Neural progenitor cell (in vitro differentiated cells): Measurements from ENCODE around the gene IQSEC1. TPM values are rescaled to one million over a fixed set of nuclear protein-coding genes. Genes with fewer than 3 reads are reported as not detected.

ENCODE experiments used
- DNase-seq: peaks from one replicate; pipeline ENCODE4 v3.0.0-alpha.2; 2016; ENCODE audit warnings: low spot score
- H2AFZ ChIP-seq: fragments of 200-600 bp; sonication (generic); replicated peaks from 2 replicates; pipeline ENCODE4 v1.6.1; 2016; ENCODE audit warnings: antibody characterized with exemption
- H3F3A ChIP-seq: fragments of 200-600 bp; sonication (generic); 2 replicates; pipeline ENCODE4 v1.6.1; 2016; ENCODE audit warnings: antibody characterized with exemption, low read depth
- H3K27ac ChIP-seq: fragments of 200-600 bp; sonication (generic); 2 replicates; pipeline ENCODE4 v1.5.1; 2016; ENCODE audit warnings: mild to moderate bottlenecking
- H3K27me3 ChIP-seq: fragments of 200-600 bp; sonication (generic); 2 replicates; pipeline ENCODE4 v1.6.1; 2016; ENCODE audit warnings: mild to moderate bottlenecking, moderate library complexity
- H3K36me3 ChIP-seq: fragments of 200-600 bp; sonication (generic); 2 replicates; pipeline ENCODE4 v1.5.1; 2016
- H3K4me1 ChIP-seq: fragments of 200-600 bp; sonication (generic); 2 replicates; pipeline ENCODE4 v1.6.1; 2016; ENCODE audit warnings: mixed run types
- H3K4me2 ChIP-seq: fragments of 200-600 bp; sonication (generic); 2 replicates; pipeline ENCODE4 v1.6.1; 2016
- H3K4me3 ChIP-seq: fragments of 200-600 bp; sonication (generic); 2 replicates; pipeline ENCODE4 v1.5.1; 2016
- H3K79me2 ChIP-seq: fragments of 200-600 bp; sonication (generic); 2 replicates; pipeline ENCODE4 v1.6.1; 2016; ENCODE audit warnings: low read depth
- H3K9ac ChIP-seq: fragments of 200-600 bp; sonication (generic); 2 replicates; pipeline ENCODE4 v1.6.1; 2016
- H3K9me3 ChIP-seq: fragments of 200-600 bp; sonication (generic); 2 replicates; pipeline ENCODE4 v1.5.1; 2016; ENCODE audit warnings: low read depth
- H4K20me1 ChIP-seq: fragments of 200-600 bp; sonication (generic); 2 replicates; pipeline ENCODE4 v1.6.1; 2016; ENCODE audit warnings: low read depth
- H3K27ac Mint-ChIP-seq: 3 replicates; pipeline ENCODE4 v1.8.0; 2021; ENCODE audit warnings: mixed read lengths
- H3K27me3 Mint-ChIP-seq: 2 replicates; pipeline ENCODE4 v1.8.0; 2022; ENCODE audit warnings: low read depth, mild to moderate bottlenecking, inconsistent platforms, moderate library complexity, mixed read lengths; ENCODE audit not compliant: insufficient read depth
- H3K36me3 Mint-ChIP-seq: 3 replicates; pipeline ENCODE4 v1.8.0; 2021; ENCODE audit warnings: mixed read lengths
- H3K4me1 Mint-ChIP-seq: 3 replicates; pipeline ENCODE4 v1.8.0; 2021; ENCODE audit warnings: mixed read lengths
- H3K4me3 Mint-ChIP-seq: 3 replicates; pipeline ENCODE4 v1.8.0; 2021; ENCODE audit warnings: mild to moderate bottlenecking, moderate library complexity, mixed read lengths
- H3K9me3 Mint-ChIP-seq: 3 replicates; pipeline ENCODE4 v1.8.0; 2020; ENCODE audit warnings: mixed read lengths
- EZH2 ChIP-seq: fragments of 200-600 bp; sonication (generic); IDR thresholded peaks from 2 replicates; pipeline ENCODE4 v1.6.1; 2017; ENCODE audit warnings: antibody characterized with exemption, mild to moderate bottlenecking, moderate library complexity
- EZH2phosphoT487 ChIP-seq: fragments of 200-600 bp; sonication (generic); IDR thresholded peaks from 2 replicates; pipeline ENCODE4 v1.6.1; 2017; ENCODE audit warnings: antibody characterized with exemption
- total RNA-seq: library from RNA; depleted of rRNA; stranded (reverse); fragments of >200 nt; gene quantifications from 2 replicates; pipeline ENCODE4 v1.2.3, GENCODE V29; 2015; ENCODE audit warnings: low replicate concordance
- TF ChIP-seq, protein P1 (sequence below): fragments of 200-600 bp; sonication (generic); IDR thresholded peaks from 2 replicates; pipeline ENCODE4 v1.5.1; 2017; ENCODE audit warnings: antibody characterized with exemption, mild to moderate bottlenecking

The IQSEC1 gene
- total RNA-seq, 1 donor from 2014 or later = 8.9 TPM

DNA sequence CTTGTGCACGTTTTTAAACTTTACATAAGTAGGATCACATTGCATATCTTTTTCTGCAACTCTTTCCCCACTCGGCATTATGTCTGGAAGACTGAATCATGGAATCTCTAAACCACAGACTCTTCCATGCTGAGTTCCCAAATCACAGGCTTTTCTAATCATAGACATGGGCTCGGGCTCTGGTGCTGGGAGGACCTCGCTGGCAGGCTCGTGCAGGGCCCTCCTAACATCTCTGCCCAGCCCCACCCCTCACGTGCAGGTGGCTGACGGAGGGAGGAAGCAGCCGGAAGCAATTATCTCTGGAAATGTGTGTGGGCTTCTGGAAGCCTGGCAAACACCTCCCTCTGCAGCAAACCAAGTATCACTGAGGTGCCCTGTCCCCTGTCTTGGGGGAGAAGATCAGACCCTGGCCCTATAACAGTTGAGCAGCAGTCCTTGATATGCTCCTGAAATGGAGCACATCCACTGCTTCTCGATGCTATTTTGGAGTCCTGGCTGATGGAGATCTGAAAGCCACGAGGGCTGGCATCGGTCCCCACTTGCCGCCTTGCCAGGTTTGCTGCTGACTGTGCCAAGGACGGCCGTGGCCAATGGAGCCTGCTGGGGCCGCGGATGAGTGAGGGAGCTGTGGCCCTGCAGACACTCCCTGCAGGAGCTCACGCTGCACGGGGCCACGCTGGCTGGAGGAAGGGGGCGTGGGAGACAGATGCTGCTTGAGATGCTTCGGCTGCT lies 4.4 kb upstream of the IQSEC1 start:
- Histone ChIP-seq H2AFZ (no peak overlapping the region), H4K20me1 (no peaks in the 10 kb centered on the region), H3K27ac (no peak overlapping the region), H3K4me2 (no peak overlapping the region), H3K9ac (no peak overlapping the region), H3K36me3 (no peaks in the 10 kb centered on the region), H3K27me3 (peaks cover 52% of the 10 kb centered on the region), H3K4me3 (no peak overlapping the region), H3K4me1 (peaks cover 26% of the 10 kb centered on the region), H3F3A (peaks cover 5% of the 10 kb centered on the region), H3K79me2 (no peaks in the 10 kb centered on the region), H3K9me3 (no peaks in the 10 kb centered on the region)
- peak overlapping the region; percentile 14 for H3K27ac Mint-ChIP-seq
- DNase-seq = no peak
- no peak overlapping the region for H3K4me3 Mint-ChIP-seq
- peaks cover 61% of the 10 kb centered on the region for H3K4me1 Mint-ChIP-seq
- no peak for TF ChIP-seq EZH2phosphoT487
- TF ChIP-seq EZH2 = no peak
- TF ChIP-seq, protein P1, sequence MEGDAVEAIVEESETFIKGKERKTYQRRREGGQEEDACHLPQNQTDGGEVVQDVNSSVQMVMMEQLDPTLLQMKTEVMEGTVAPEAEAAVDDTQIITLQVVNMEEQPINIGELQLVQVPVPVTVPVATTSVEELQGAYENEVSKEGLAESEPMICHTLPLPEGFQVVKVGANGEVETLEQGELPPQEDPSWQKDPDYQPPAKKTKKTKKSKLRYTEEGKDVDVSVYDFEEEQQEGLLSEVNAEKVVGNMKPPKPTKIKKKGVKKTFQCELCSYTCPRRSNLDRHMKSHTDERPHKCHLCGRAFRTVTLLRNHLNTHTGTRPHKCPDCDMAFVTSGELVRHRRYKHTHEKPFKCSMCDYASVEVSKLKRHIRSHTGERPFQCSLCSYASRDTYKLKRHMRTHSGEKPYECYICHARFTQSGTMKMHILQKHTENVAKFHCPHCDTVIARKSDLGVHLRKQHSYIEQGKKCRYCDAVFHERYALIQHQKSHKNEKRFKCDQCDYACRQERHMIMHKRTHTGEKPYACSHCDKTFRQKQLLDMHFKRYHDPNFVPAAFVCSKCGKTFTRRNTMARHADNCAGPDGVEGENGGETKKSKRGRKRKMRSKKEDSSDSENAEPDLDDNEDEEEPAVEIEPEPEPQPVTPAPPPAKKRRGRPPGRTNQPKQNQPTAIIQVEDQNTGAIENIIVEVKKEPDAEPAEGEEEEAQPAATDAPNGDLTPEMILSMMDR = no peak
- no peaks in the 10 kb centered on the region for H3K9me3 Mint-ChIP-seq
- peaks cover 30% of the 10 kb centered on the region for H3K27me3 Mint-ChIP-seq
- H3K36me3 Mint-ChIP-seq = no peaks in the 10 kb centered on the region

DNA sequence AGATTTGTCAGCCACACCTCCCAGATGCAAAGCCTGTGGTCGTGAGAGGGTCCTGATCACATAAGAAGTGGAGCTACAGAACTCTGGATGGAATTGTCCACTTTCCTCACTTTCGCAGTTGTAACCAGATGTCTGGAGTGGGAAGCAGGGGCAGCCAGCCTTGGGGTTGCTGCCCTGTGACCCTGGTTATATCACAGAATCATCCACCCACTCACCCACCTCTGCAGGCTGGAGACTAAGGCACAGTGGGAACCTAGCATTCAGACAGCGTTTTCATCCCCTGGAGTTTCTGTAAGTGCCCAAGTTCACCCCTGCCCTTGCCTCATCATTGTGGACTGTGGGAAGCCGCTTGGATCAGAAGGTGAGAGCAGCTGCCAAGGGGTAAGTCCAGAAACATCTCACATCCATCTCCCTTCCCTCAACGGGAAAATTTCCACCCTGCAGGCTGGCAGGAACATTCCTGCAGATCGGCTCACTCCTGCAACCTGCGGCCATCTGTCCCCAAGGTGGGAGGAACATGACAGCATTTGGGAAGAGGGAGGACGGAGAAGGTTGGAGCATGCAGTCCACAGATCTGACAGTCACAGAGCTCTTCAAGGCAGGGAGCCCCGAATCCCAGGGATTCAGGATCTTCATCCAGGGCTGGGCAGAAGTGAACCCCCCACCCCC lies 2.9 kb upstream of the IQSEC1 start:
- peaks cover 30% of the 10 kb centered on the region for H3K4me1 ChIP-seq
- H3K36me3 ChIP-seq = no peaks in the 10 kb centered on the region
- H3K4me2 ChIP-seq = no peak overlapping the region
- peaks cover 5% of the 10 kb centered on the region for H3F3A ChIP-seq
- Mint-ChIP-seq H3K27ac (no peak overlapping the region), H3K9me3 (no peaks in the 10 kb centered on the region), H3K27me3 (peaks cover 32% of the 10 kb centered on the region), H3K36me3 (no peaks in the 10 kb centered on the region), H3K4me3 (no peak overlapping the region), H3K4me1 (peaks cover 61% of the 10 kb centered on the region)
- H3K27me3 ChIP-seq = peaks cover 62% of the 10 kb centered on the region
- H3K4me3 ChIP-seq = no peak overlapping the region
- no peak overlapping the region for H3K9ac ChIP-seq
- no peak for DNase-seq
- H3K27ac ChIP-seq = no peak overlapping the region
- H3K9me3 ChIP-seq = no peaks in the 10 kb centered on the region
- H4K20me1 ChIP-seq = no peaks in the 10 kb centered on the region
- H3K79me2 ChIP-seq = no peaks in the 10 kb centered on the region
- no peak overlapping the region for H2AFZ ChIP-seq
- TF ChIP-seq, protein P1 = no peak
- no peak for TF ChIP-seq EZH2phosphoT487
- TF ChIP-seq EZH2 = no peak

DNA sequence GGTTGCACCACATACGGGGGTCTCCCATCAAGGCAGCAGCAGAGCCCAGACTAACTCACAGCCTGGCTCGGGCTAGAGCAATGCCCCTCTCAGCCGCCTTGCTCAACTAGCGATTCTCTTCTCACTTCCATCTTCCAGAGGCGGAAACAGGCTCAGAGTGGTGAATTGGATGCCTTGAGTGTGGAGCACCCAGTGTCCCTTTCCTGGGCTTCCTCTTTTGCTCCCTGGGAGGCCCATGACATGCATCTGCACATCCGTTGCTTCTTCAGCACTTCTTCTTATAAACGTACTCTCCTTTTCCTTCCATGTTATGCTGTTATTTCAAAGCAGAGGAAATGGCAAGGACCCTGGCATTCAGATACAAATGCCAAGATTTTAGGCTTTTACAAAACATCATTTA lies 2.1 kb upstream of the IQSEC1 start:
- H3K27me3 Mint-ChIP-seq = peaks cover 37% of the 10 kb centered on the region
- Histone ChIP-seq H3K4me1 (peaks cover 32% of the 10 kb centered on the region), H3K27ac (no peak overlapping the region), H3K27me3 (peaks cover 62% of the 10 kb centered on the region), H3K4me3 (no peak overlapping the region), H3K9me3 (no peaks in the 10 kb centered on the region), H3F3A (peaks cover 9% of the 10 kb centered on the region), H2AFZ (no peak overlapping the region), H3K4me2 (no peak overlapping the region), H3K79me2 (no peaks in the 10 kb centered on the region), H3K9ac (no peak overlapping the region), H4K20me1 (no peaks in the 10 kb centered on the region), H3K36me3 (no peaks in the 10 kb centered on the region)
- TF ChIP-seq EZH2phosphoT487 (no peak), EZH2 (no peak)
- TF ChIP-seq, protein P1 = no peak
- no peak for DNase-seq
- H3K4me1 Mint-ChIP-seq = peaks cover 63% of the 10 kb centered on the region
- H3K27ac Mint-ChIP-seq = no peak overlapping the region
- H3K4me3 Mint-ChIP-seq = no peak overlapping the region
- H3K36me3 Mint-ChIP-seq = no peaks in the 10 kb centered on the region
- H3K9me3 Mint-ChIP-seq = no peaks in the 10 kb centered on the region
